Activated CD4-positive, alpha-beta T cell treated with anti-CD3 and anti-CD28 coated beads, Interleukin-2, amount 50 U/mL, for 24 hours (primary cell): ENCODE results near the gene PHF20.
"Not testable (repeated sequence)": the region's sequence is repeated elsewhere in the genome, so short reads cannot be mapped to it uniquely, and the experiment has no call there.

Experiments
- DNase-seq, 2 donors: peaks; one replicate each; pipeline ENCODE4 v3.0.0-alpha.2; 2020; ENCODE audit warnings: low read depth in 1 of 2, low spot score in 1 of 2

Gene PHF20

GRCh38 chr20:35838205-35838604 is 66.4 kb downstream of the PHF20 start:
- DNase-seq = no peak

- DNase-seq = no peak
These were observed 68.1 kb downstream of the PHF20 start for GRCh38 chr20:35839904-35840303.

- no peak for DNase-seq
These were observed 68.6 kb downstream of the PHF20 start for GRCh38 chr20:35840421-35840820.

DNA sequence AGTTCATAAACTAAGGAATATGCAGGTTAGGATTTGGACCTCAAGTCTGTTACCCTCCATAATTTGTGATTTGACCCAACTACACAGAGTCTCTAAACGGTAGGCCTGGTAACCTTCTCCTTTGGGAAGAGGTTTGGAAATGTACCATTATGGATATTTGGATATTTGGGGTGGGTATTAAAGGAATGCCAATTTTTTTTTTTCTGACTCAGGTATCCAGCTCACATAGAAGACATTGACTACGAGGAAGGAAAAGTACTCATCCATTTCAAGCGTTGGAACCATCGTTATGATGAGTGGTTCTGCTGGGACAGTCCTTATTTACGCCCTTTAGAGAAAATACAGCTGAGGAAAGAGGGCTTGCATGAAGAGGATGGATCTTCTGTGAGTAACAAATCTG is 70.5 kb downstream of the PHF20 start:
- DNase-seq = no peak

- DNase-seq = not testable (repeated sequence)
These were observed 72.1 kb downstream of the PHF20 start for GRCh38 chr20:35843894-35844293.

- DNase-seq = no peak
These were observed 73.7 kb downstream of the PHF20 start for GRCh38 chr20:35845561-35845960.

GRCh38 chr20:35849706-35850105 is 77.9 kb downstream of the PHF20 start:
- DNase-seq = no peak

- not testable (repeated sequence) for DNase-seq
These were observed 79.8 kb downstream of the PHF20 start for GRCh38 chr20:35851659-35852058.

DNA sequence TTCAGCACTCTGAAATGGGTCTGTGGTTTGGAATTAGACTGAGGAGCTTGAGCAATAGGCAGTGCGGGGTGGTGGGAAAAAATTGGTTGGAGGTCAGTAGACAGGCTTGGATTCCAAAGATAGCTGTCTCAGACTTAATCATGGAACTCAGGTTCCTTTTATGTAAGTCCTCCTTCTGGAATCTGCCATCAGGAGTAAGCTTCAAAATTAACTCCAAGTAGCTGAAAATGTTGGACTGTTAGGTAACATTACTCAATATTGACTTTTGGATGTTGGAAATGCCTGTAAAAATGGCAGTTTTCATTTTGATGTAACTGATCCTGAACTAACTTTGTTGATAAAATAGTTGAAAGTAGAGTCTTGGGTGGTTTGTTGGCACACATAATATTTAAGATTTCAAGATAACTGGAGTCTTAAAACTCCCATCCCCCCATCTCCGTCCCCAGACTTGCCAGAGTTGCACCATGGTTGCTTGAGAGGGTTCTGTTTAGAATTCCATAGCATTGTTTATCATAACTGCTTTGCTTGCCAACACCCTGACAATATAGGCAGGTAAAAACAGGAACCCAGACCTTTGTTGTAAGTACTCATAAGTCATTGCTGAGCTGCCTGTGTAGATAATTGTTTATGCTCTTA is 83.0 kb downstream of the PHF20 start:
- DNase-seq = no peak

GRCh38 chr20:35855641-35856040 is 83.8 kb downstream of the PHF20 start:
- not testable (repeated sequence) for DNase-seq

GRCh38 chr20:35856866-35857265 is 85.1 kb downstream of the PHF20 start:
- no peak for DNase-seq

DNA sequence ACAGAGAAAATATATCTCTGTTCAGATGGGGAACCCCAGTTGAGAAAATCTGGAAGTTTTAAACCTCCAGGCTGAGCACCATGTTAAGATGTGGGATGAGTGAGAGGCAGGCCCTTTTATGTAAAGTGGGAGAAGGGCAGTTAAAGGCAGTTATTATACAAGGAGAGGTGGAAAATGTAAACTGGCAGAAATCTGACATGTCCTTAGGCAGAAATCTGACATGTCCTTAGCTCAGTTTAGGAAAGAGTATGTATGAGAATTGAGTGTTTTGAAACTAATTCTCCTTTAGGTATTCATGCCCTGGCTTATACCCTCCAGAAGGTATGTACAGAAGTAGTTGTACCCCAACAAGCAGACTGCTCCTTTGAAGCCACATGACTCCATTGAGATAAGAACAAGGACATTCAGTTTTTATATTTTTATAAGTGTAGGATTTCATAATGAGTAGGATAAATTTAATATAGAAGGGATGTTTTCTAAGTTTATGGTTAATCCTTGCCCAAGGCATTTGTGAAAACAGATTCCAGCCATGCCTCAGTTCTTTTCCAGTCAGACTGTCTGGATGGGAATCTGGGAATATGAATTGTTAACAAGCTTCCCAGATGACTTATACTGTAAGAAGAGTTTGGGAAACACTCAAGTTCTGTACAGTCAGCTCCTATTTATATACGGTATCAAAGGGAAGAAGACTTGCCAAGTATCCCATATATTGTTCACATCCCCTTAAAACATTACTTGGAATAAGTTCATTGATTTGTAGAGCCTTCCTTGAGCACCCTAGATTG is 94.8 kb downstream of the PHF20 start:
- no peak for DNase-seq

- DNase-seq = no peak
These were observed 98.9 kb downstream of the PHF20 start for GRCh38 chr20:35870541-35871258.

- DNase-seq = no peak
These were observed 99.5 kb downstream of the PHF20 start for GRCh38 chr20:35871259-35871771.

DNA sequence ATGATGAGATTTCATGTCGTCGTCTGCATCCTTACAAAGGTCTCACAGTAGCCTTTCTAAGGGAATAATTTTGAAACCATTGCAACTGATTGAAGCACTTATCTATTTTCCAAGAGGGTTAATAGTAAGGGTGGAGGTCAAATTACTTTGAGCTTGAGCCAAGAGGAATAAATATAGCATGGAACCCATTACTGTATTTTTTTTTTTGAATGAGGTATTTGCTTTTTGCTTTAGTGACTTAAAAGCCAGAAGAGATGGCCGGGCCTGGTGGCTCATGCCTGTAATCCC is 104.2 kb downstream of the PHF20 start:
- no peak for DNase-seq

- no peak for DNase-seq
These were observed 105.8 kb downstream of the PHF20 start for GRCh38 chr20:35877611-35878010.

DNA sequence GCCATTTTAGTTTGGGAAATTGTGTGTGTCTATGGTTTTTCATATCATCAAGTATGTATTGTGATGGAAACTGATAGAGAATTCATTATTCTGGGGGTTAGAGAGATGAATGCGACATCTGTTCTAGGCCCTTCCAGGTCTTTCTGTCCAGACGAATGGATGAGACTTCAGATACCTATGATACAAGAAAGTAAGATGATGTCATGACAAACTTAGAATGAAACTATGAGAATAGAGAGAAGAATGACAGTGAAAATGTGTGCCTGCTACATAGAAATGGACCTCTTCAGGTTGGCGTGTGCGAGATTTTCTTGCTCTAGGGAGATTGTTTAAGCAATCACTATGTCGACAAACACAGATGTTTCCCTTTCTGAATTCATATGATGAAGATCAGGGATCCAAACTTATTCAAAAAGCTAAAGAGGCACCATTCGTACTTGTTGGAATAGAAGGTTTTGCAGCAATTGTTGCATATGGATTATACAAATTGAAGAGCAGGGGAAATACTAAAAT is 106.4 kb downstream of the PHF20 start:
- DNase-seq = no peak

- DNase-seq = no peak
These were observed 109.9 kb downstream of the PHF20 start for GRCh38 chr20:35881676-35882075.

GRCh38 chr20:35882427-35883161 is 110.8 kb downstream of the PHF20 start:
- DNase-seq = not testable (repeated sequence)

- DNase-seq = no peak
These were observed 111.5 kb downstream of the PHF20 start for GRCh38 chr20:35883336-35883777.
